K562 (cell line): ENCODE results near the gene C10orf143. TPM values are rescaled to one million over a fixed set of nuclear protein-coding genes. Genes with fewer than 3 reads are reported as not detected.

Source experiments
- MAZ ChIP-seq, 2 experiments: fragments of 450-650 bp in 1 of 2; sonication (generic) in 1 of 2; formaldehyde crosslinking; IDR thresholded peaks in 1 of 2; conservative IDR thresholded peaks in 1 of 2; 2 replicates each; pipeline versions ENCODE4 v1.4.0 to v1.5.0; 2020; ENCODE audit warnings: mild to moderate bottlenecking in 1 of 2, missing genetic modification reagents in 1 of 2
- NCOA4 ChIP-seq: fragments of 450-650 bp; IDR thresholded peaks from 2 replicates; pipeline ENCODE4 v1.6.1; 2018; ENCODE audit warnings: mild to moderate bottlenecking; ENCODE audit not compliant: partially characterized antibody
- POLR3A ChIP-seq: IDR thresholded peaks from 2 replicates; pipeline ENCODE4 v1.6.1; 2011; ENCODE audit warnings: borderline replicate concordance, mild to moderate bottlenecking, moderate library complexity; ENCODE audit not compliant: insufficient read length, insufficient read depth; ENCODE audit errors: extremely low read depth
- SMARCA5 ChIP-seq: fragments of 450-650 bp; IDR thresholded peaks from 2 replicates; pipeline ENCODE4 v1.6.1; 2016
- ZNF134 ChIP-seq: fragments of 250-450 bp; sonication (Bioruptor Pico); conservative IDR thresholded peaks from 2 replicates; pipeline ENCODE4 v1.4.0; 2020
- ZNF24 ChIP-seq: fragments of 450-650 bp; IDR thresholded peaks from 2 replicates; pipeline ENCODE4 v1.6.1; 2016
- polyA plus RNA-seq, 8 experiments: library from polyadenylated mRNA; depleted of rRNA in 4 of 8; stranded (reverse) in 5 of 8; unstranded in 3 of 8; fragments of >200 nt; fragmentation: Nextera tagmentation in 2 of 8; fragmentation: Illumina TruSeq in 1 of 8; extraction: Ambion mirVana in 2 of 8; extraction: Trizol in 1 of 8; gene quantifications; 2 replicates each; pipeline versions ENCODE4 v1.2.1 to v1.2.3, GENCODE V29; 2011 to 2014; ENCODE audit warnings: inconsistent platforms in 1 of 8, missing spikeins in 1 of 8
- total RNA-seq, 7 experiments: library from RNA; depleted of rRNA in 6 of 7; stranded (reverse); fragments of >200 nt in 6 of 7; fragmentation: Illumina TruSeq in 2 of 7; extraction: Trizol in 2 of 7; gene quantifications; 2 replicates each; pipeline versions ENCODE4 v1.2.1 to v1.2.3, GENCODE V29; 2011 to 2021; ENCODE audit warnings: low replicate concordance in 1 of 7
- TF ChIP-seq, protein P1 (sequence below): sonication (generic); formaldehyde crosslinking; IDR thresholded peaks from 2 replicates; pipeline ENCODE4 v1.9.0; 2022; ENCODE audit warnings: mild to moderate bottlenecking, missing genetic modification reagents
- TF ChIP-seq, protein P2 (sequence below): sonication (generic); formaldehyde crosslinking; IDR thresholded peaks from 2 replicates; pipeline ENCODE4 v1.8.1; 2022; ENCODE audit warnings: missing genetic modification reagents

C10orf143 gene
- total and polyA plus RNA-seq, 9 of the 15 experiments (the other 6 are each of a cell fraction or from before 2014, with no cell fraction given), result 0.07 to 0.42 (median 0.25) TPM; not detected in 2

DNA sequence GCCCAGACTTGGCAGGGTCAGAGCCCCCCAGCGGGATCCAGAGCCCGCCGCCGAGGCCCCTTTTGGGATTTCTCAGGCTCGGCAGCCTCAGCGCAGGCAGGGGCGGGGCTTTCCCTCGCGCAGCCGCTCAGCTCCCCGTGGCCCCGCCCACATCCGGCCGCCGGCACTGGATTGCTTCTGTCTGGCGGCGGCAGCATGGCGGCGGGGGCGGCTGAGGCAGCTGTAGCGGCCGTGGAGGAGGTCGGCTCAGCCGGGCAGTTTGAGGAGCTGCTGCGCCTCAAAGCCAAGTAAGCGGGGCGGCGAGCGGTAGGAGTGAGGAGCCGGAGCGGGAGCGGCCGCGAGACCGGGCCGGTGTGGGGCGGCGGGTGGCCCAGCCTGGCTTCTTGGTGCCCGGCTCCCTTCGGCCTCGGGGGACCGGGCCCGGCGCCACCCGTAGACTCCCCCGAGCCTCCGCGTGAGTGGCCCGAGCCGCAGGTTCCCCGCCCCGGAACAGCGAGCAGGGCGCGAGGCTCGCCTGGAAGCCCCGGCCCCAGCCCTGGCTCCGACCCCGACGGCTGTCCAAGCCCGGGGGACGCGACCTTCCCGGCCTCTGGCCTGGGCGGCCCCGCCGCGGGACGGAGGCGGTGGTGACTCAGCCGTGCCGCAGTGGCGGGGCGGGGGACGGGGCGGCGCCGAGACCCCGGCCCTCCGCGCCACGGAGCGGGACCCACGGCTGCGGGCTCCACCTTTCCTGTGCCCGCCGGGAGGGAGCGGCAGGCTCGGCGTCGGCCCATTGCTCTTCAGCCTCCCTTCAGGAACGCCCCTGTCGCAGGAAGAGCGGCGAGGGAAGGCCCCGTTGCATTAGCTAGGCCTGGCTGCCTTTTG lies 25.8 kb upstream of the C10orf143 start, which contains the start of gene GLRX3 (continued):
- TF ChIP-seq, protein P1, sequence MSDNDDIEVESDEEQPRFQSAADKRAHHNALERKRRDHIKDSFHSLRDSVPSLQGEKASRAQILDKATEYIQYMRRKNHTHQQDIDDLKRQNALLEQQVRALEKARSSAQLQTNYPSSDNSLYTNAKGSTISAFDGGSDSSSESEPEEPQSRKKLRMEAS (CRISPR knock-in tag), result peak; percentile 47
- no peak for TF ChIP-seq NCOA4
- peak in 1 of 2 experiments; percentile 77; a peak in 3 of 4 replicates for TF ChIP-seq MAZ (CRISPR knock-in tag; conservative IDR thresholded peaks at IDR 0.05 in 1 of 2, IDR thresholded peaks at IDR 0.05 in 1 of 2)
- no peak for TF ChIP-seq ZNF134 (CRISPR knock-in tag)
- no peak for TF ChIP-seq POLR3A
- TF ChIP-seq ZNF24, result no peak
- no peak for TF ChIP-seq SMARCA5
- TF ChIP-seq, protein P2, sequence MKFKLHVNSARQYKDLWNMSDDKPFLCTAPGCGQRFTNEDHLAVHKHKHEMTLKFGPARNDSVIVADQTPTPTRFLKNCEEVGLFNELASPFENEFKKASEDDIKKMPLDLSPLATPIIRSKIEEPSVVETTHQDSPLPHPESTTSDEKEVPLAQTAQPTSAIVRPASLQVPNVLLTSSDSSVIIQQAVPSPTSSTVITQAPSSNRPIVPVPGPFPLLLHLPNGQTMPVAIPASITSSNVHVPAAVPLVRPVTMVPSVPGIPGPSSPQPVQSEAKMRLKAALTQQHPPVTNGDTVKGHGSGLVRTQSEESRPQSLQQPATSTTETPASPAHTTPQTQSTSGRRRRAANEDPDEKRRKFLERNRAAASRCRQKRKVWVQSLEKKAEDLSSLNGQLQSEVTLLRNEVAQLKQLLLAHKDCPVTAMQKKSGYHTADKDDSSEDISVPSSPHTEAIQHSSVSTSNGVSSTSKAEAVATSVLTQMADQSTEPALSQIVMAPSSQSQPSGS, result no peak
